Right atrium auricular region (tissue), 2 donors: Measurements from ENCODE around the gene ITPR1. TPM values are rescaled to one million over a fixed set of nuclear protein-coding genes. Genes with fewer than 3 reads are reported as not detected.

Experiments used
- DNase-seq: peaks from one replicate; pipeline ENCODE4 v3.0.0-alpha.2; 2019; ENCODE audit warnings: low spot score
- H3K27ac ChIP-seq, 2 donors: fragments of 200-600 bp; sonication (generic); 1 replicate in 1 of 2; 2 replicates in 1 of 2; pipeline ENCODE4 v1.5.1; 2016 to 2019
- H3K27me3 ChIP-seq, 2 donors: fragments of 200-600 bp; sonication (generic); one replicate each; pipeline versions ENCODE4 v1.5.1 to v1.6.0; 2017 to 2019
- H3K36me3 ChIP-seq: fragments of 200-600 bp; sonication (generic); one replicate; pipeline ENCODE4 v1.5.1; 2016
- H3K4me1 ChIP-seq, 2 donors: fragments of 200-600 bp; sonication (generic); one replicate each; pipeline versions ENCODE4 v1.5.1 to v1.6.0; 2017 to 2019
- H3K4me3 ChIP-seq, 2 donors: fragments of 200-600 bp; sonication (generic); 1 replicate in 1 of 2; 2 replicates in 1 of 2; pipeline ENCODE4 v1.5.1; 2017 to 2019; ENCODE audit warnings: mild to moderate bottlenecking in 1 of 2, moderate library complexity in 1 of 2
- H3K9me3 ChIP-seq, 2 donors: fragments of 200-600 bp; sonication (generic); one replicate each; pipeline ENCODE4 v1.5.1; 2019
- CTCF ChIP-seq, 2 donors: fragments of 200-600 bp; sonication (generic); IDR thresholded peaks; one replicate each; pipeline ENCODE4 v1.5.1; 2019; ENCODE audit warnings: antibody characterized with exemption in 2 of 2
- total RNA-seq, 2 donors: library from RNA; depleted of rRNA; stranded (reverse); fragments of >200 nt; gene quantifications; one replicate each; pipeline ENCODE4 v1.1.0, GENCODE V29; 2016

Gene ITPR1
- total RNA-seq, 2 donors from 2014 or later = 36.7 to 42.5 TPM

- TF ChIP-seq CTCF (IDR thresholded peaks at IDR 0.05) = no peak
- DNase-seq = no peak
- Histone ChIP-seq H3K27ac (no peak overlapping the region), H3K9me3 (no peaks in the 10 kb centered on the region), H3K36me3 (no peaks in the 10 kb centered on the region), H3K27me3 (no peaks in the 10 kb centered on the region), H3K4me3 (no peak overlapping the region), H3K4me1 (peaks cover 0 to 17% of the 10 kb centered on the region in 2 donors)
Observed at GRCh38 chr3:4756855-4757574, 263.9 kb downstream of the ITPR1 start.

- no peaks in the 10 kb centered on the region for H3K9me3 ChIP-seq
- no peaks in the 10 kb centered on the region for H3K36me3 ChIP-seq
- H3K4me3 ChIP-seq = no peak overlapping the region
- H3K27me3 ChIP-seq = no peaks in the 10 kb centered on the region
- no peak for DNase-seq
- H3K27ac ChIP-seq = no peak overlapping the region
- H3K4me1 ChIP-seq = peaks cover 0 to 10% of the 10 kb centered on the region in 2 donors
- no peak for TF ChIP-seq CTCF (IDR thresholded peaks at IDR 0.05)
Observed at GRCh38 chr3:4757575-4758248, 264.6 kb downstream of the ITPR1 start.

DNA sequence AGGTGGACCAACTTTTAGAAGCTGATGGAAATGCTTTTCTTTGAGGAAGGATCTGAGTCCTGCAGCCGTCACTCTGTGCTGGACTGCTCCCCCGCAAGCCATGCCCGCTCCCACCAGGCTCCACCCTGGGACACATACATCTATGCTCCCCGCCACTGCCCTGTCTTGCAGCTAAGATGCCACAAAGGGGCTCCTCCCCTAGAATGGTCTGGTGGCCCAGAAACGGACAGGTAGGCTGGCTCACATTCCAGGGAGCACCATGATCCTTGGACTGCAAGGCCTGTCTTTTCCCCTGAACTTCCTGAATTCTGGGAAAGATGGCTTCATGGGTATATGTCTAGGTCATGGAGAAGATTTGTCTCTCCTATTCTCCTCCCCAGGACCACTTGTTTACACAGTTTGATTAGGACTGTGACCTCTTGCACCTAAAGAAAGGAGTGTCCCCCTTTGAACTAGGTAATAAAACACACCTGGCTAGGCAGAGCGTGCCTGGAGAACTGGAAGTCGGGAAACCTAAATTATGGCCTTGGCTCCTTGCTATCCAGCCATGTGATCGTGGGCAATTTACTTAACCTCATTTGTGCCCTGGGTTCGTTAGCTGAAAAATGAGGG lies 265.2 kb downstream of the ITPR1 start:
- Histone ChIP-seq H3K4me1 (peaks cover 0 to 10% of the 10 kb centered on the region in 2 donors), H3K9me3 (no peaks in the 10 kb centered on the region), H3K36me3 (no peaks in the 10 kb centered on the region), H3K4me3 (no peak overlapping the region), H3K27me3 (no peaks in the 10 kb centered on the region), H3K27ac (no peak overlapping the region)
- no peak for DNase-seq
- TF ChIP-seq CTCF (IDR thresholded peaks at IDR 0.05) = no peak

DNA sequence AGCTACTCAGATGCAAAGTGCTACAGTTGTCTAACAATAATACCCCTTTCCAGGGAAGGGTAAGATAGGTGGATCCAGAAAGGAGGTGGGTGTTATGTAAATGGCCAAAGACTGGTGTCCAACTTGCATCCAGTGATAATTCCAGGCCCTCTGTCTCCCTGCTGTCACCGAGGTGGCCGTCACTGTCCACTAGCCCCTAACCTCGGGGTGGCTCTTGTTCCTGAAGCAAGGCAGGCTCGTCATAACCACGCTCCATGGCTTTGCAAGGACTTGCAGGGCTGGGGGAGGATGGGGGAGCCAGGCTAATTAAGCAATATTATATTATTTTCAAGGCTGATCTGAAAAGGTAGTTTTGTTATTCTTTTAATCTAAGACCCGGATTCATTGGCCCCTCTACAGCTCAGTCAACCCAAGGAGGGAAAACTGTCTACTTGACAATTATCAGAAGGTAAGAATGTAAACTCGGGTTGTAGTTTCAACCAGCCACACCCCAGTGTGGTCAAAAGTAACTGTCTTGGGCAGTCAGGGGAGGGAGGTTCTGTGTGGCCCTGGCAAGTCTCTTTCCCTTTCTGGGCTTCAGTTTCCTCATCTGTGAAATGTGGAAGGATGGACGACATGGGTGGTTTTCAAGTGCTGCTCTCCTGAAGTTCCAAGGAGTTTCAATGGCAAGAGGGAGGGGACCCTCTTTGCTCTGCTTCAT lies 266.0 kb downstream of the ITPR1 start:
- Histone ChIP-seq H3K9me3 (no peaks in the 10 kb centered on the region), H3K4me3 (no peak overlapping the region), H3K27me3 (no peaks in the 10 kb centered on the region), H3K4me1 (peaks cover 0 to 8% of the 10 kb centered on the region in 2 donors), H3K36me3 (no peaks in the 10 kb centered on the region), H3K27ac (no peak overlapping the region)
- no peak for DNase-seq
- no peak for TF ChIP-seq CTCF (IDR thresholded peaks at IDR 0.05)

- H3K27ac ChIP-seq = no peak overlapping the region
- TF ChIP-seq CTCF (IDR thresholded peaks at IDR 0.05) = no peak
- no peaks in the 10 kb centered on the region for H3K36me3 ChIP-seq
Observed at GRCh38 chr3:4759689-4760312, 266.7 kb downstream of the ITPR1 start.

More at GRCh38 chr3:4759689-4760312, 266.7 kb downstream of the ITPR1 start:
- Histone ChIP-seq H3K9me3 (no peaks in the 10 kb centered on the region), H3K27me3 (no peaks in the 10 kb centered on the region), H3K4me3 (no peak overlapping the region), H3K4me1 (peaks cover 0 to 2% of the 10 kb centered on the region in 2 donors)
- no peak for DNase-seq
